Small intestine (tissue), 7 donors: Measurements from ENCODE around the gene ELK3. TPM values are rescaled to one million over a fixed set of nuclear protein-coding genes. Genes with fewer than 3 reads are reported as not detected.
A peak's percentile ranks its signal among the peaks of the same experiment; 100 is the strongest.

Experiments
- DNase-seq, 2 donors: peaks; one replicate each; pipeline versions ENCODE4 v3.0.0 to v3.0.0-alpha.2; 2013
- FAIRE-seq: peaks from 2 replicates; lab custom pipeline; 2012; peaks lifted over from hg19 to GRCh38; lab: Jason Lieb, UNC
- H3K27ac ChIP-seq, 3 donors: one replicate each; pipeline ENCODE4 v1.5.1; 2013; ENCODE audit warnings: low read length in 2 of 3, mild to moderate bottlenecking in 2 of 3, control low read depth in 1 of 3, inconsistent platforms in 1 of 3, low read depth in 1 of 3, moderate library complexity in 1 of 3
- H3K27me3 ChIP-seq, 3 donors: one replicate each; pipeline ENCODE4 v1.6.1; 2013; ENCODE audit warnings: low read length in 3 of 3, inconsistent platforms in 1 of 3; ENCODE audit not compliant: control insufficient read depth in 3 of 3, insufficient read depth in 3 of 3
- H3K36me3 ChIP-seq, 3 donors: one replicate each; pipeline ENCODE4 v1.6.1; 2013; ENCODE audit warnings: low read length in 3 of 3, inconsistent platforms in 1 of 3, low read depth in 1 of 3, mild to moderate bottlenecking in 1 of 3, moderate library complexity in 1 of 3; ENCODE audit not compliant: control insufficient read depth in 3 of 3, insufficient read depth in 2 of 3
- H3K4me1 ChIP-seq, 3 donors: one replicate each; pipeline ENCODE4 v1.6.1; 2013; ENCODE audit warnings: low read length in 2 of 3, inconsistent platforms in 1 of 3, low read depth in 1 of 3, mild to moderate bottlenecking in 1 of 3, moderate library complexity in 1 of 3; ENCODE audit not compliant: control insufficient read depth in 3 of 3, insufficient read depth in 2 of 3
- H3K4me3 ChIP-seq, 3 donors: one replicate each; pipeline ENCODE4 v1.5.1; 2013; ENCODE audit warnings: low read length in 3 of 3, control low read depth in 1 of 3, inconsistent platforms in 1 of 3, low read depth in 1 of 3, mild to moderate bottlenecking in 1 of 3, moderate library complexity in 1 of 3
- H3K9me3 ChIP-seq, 2 donors: one replicate each; pipeline ENCODE4 v1.6.1; 2013; ENCODE audit warnings: low read depth in 1 of 2, low read length in 1 of 2; ENCODE audit not compliant: control insufficient read depth in 2 of 2, insufficient read depth in 1 of 2
- WGBS, 3 donors: extraction: QIAGEN DNeasy Blood & Tissue Kit; methylation state at CpG; one replicate each; pipeline ENCODE4 v1.1.7; 2013; 5-methylcytosine and 5-hydroxymethylcytosine counted together
- polyA plus RNA-seq, 4 donors: library from polyadenylated mRNA; stranded (reverse) in 3 of 4; unstranded in 1 of 4; fragments of 200-250 nt in 3 of 4; fragments of 120-200 nt in 1 of 4; gene quantifications; one replicate each; pipeline versions ENCODE4 v1.2.1 to v1.2.3, GENCODE V29; 2013
- donor health status: healthy with polysubstance abuse.
- donor health status: control.
- donor health status: control.
- donor health status: Bipolar disorder and iron deficiency.
- donor health status: healthy.

ELK3 gene
- polyA plus RNA-seq, 4 donors, result 0.67 to 15.9 (median 10.8) TPM

DNA sequence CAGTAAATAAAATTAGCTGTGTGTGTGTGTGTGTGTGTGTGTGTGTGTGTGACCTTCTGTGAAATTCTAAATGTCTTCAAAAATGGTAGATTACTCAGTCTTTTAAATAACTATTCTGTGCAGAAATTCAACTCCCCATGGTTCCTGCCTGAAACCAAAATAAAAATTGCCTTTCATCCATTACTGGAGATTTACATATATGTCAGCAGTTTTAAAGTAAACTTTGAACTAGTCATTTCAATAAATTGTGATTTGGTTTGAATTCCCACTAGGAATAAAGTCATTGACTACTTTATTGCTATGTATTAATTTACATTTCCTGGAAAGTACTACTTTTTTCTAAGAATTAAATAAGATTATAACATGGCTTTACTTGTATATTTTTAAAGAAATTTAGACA lies 5.3 kb downstream of the ELK3 start:
- Histone ChIP-seq H3K36me3 (no peaks in the 10 kb centered on the region), H3K27ac (peak overlapping the region in 1 of 3 donors; percentile 62), H3K4me1 (peaks cover 0 to 4% (median 0%) of the 10 kb centered on the region in 3 donors), H3K27me3 (no peaks in the 10 kb centered on the region), H3K4me3 (no peak overlapping the region), H3K9me3 (no peaks in the 10 kb centered on the region)
- FAIRE-seq, result no peak
- no peak for DNase-seq

DNA sequence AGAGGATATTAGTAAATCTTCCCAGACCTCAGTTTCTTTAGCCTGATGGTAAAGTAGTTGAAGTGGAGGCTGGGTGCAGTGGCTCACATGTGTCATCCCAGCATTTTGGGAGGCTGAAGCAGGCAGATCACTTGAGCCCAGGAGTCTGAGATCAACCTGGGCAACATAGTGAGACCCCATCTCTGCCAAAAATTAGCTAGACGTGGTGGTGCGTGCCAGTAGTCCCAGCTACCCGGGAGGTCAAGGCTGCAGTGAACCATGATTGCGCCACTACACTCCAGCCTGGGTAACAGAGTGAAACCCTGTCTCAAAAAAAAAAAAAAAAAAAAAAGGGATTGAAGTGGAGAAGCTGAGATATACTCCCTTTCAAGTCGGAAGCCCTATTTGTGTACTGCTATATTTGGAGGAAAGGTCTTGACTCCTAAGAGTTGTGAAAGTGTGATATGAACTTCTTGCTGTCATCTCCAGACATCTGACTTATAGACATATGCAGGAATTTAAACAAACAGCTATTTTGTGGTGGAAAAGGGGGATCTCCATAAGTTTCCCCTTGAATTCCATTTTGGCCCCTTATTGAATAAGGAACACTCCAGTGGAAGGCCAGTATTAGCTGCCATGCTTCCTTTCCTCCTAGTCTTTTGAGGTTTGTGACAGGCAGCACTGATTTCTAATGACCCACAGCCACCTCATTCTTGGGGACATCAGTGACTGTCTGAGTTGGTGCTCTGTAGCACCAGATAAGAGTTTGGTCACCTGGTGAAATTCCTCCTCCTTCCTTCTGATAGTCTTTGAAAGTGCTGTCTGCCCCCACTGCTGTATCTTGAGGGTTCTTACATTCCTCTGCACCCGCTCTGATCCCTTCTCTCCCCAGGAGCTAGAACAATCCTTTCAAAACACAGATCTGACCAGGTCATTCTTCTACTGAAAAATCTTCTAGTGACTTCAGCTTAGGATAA lies 7.4 kb downstream of the ELK3 start:
- Histone ChIP-seq H3K36me3 (no peaks in the 10 kb centered on the region), H3K4me3 (no peak overlapping the region), H3K27ac (no peak overlapping the region), H3K27me3 (no peaks in the 10 kb centered on the region), H3K4me1 (peaks cover 0 to 4% (median 0%) of the 10 kb centered on the region in 3 donors), H3K9me3 (no peaks in the 10 kb centered on the region)
- DNase-seq (no peak), FAIRE-seq (no peak)
- WGBS, 3 donors, result 91 to 96% (median 94%) methylated on average over 6 of the region's 6 CpGs

DNA sequence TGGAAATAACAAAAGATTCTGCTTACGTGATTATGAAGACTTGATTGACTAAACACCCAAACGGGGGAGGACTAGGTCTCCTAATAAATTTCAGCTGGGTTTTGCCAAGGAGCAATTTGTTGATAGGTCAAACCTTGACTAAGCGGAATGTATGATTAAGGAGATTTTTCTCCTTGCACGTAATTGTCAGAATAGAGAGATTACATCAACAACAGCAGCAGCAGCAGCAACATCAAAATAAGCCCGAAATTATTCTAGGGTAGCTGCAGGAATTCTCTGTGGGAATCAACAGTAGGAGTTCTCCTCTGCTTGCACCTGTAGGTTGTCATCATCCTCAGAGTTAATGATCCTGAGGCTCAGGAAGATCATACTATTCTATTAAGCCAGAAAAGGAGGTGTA lies 10.2 kb downstream of the ELK3 start:
- WGBS, 3 donors, result 86 to 92% (median 88%) methylated on average over 5 of the region's 5 CpGs
- Histone ChIP-seq H3K4me1 (peaks cover 0 to 4% (median 0%) of the 10 kb centered on the region in 3 donors), H3K27me3 (no peaks in the 10 kb centered on the region), H3K27ac (no peak overlapping the region), H3K36me3 (no peaks in the 10 kb centered on the region), H3K4me3 (no peak overlapping the region), H3K9me3 (no peaks in the 10 kb centered on the region)
- FAIRE-seq (no peak), DNase-seq (no peak)

GRCh38 chr12:96205908-96206307 lies 11.7 kb downstream of the ELK3 start:
- no peaks in the 10 kb centered on the region for H3K9me3 ChIP-seq
- no peak overlapping the region for H3K27ac ChIP-seq
- FAIRE-seq, result no peak
- DNase-seq, result no peak
- peaks cover 0 to 4% (median 0%) of the 10 kb centered on the region in 3 donors for H3K4me1 ChIP-seq
- H3K36me3 ChIP-seq, result no peaks in the 10 kb centered on the region
- 65 to 69% (median 66%) methylated on average over 3 of the region's 3 CpGs for WGBS, 3 donors
- no peaks in the 10 kb centered on the region for H3K27me3 ChIP-seq
- H3K4me3 ChIP-seq, result no peak overlapping the region

GRCh38 chr12:96206936-96207662 lies 12.9 kb downstream of the ELK3 start:
- WGBS, 3 donors, result 65 to 76% (median 75%) methylated on average over 4 of the region's 4 CpGs
- no peaks in the 10 kb centered on the region for H3K9me3 ChIP-seq
- peaks cover 0 to 5% (median 0%) of the 10 kb centered on the region in 3 donors for H3K4me1 ChIP-seq
- no peaks in the 10 kb centered on the region for H3K36me3 ChIP-seq
- no peak for DNase-seq
- H3K27me3 ChIP-seq, result no peaks in the 10 kb centered on the region
- no peak overlapping the region for H3K27ac ChIP-seq
- no peak overlapping the region for H3K4me3 ChIP-seq
- FAIRE-seq, result no peak

- no peaks in the 10 kb centered on the region for H3K27me3 ChIP-seq
- FAIRE-seq (no peak), DNase-seq (no peak)
- H3K9me3 ChIP-seq, result no peaks in the 10 kb centered on the region
- 58 to 77% (median 70%) methylated on average over 2 of the region's 2 CpGs for WGBS, 3 donors
- H3K27ac ChIP-seq, result peak overlapping the region in 1 of 3 donors; percentile 45
- H3K4me3 ChIP-seq, result no peak overlapping the region
- H3K4me1 ChIP-seq, result peaks cover 0 to 10% (median 0%) of the 10 kb centered on the region in 3 donors
- no peaks in the 10 kb centered on the region for H3K36me3 ChIP-seq
Observed at GRCh38 chr12:96208346-96208745, 14.2 kb downstream of the ELK3 start.

DNA sequence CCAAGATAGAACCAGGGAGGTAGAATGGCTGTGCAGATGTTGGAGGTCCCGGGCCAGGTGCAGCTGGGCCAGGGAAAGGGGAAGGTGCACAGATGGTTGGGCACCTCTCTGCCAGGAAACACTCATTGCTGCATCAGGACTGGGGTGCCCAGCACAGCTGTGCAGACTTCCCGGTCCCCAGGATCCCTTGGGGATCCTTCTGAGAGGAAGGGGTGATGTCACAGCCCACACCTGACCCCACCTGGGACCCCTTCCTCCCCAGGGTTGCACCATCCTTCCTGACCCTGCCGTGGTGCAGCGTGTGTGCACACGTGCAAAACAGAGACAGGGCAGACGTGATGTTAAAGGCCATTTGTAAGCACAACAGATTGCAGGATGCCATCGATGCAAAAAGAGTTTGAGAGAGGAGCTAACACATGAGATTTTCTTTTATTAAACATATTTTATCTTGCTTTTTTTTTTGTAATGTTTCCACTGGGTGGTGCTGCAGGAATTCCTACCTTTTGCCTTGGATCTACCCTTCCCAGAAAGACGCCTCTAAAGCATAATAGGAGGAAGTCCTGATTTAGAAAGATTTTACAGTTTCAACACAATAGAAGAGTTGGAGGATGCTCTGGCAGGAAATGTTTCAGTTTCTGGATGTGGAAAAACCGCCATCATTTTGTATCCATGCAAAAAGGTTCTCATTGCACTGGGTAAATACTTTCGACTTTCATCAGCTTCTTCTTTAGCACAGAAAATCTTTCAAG lies 14.8 kb downstream of the ELK3 start:
- Histone ChIP-seq H3K4me3 (no peak overlapping the region), H3K4me1 (peaks cover 0 to 10% (median 0%) of the 10 kb centered on the region in 3 donors), H3K27ac (peak overlapping the region in 1 of 3 donors; percentile 45), H3K9me3 (no peaks in the 10 kb centered on the region), H3K27me3 (no peaks in the 10 kb centered on the region), H3K36me3 (no peaks in the 10 kb centered on the region)
- FAIRE-seq (no peak), DNase-seq (no peak)
- 59 to 82% (median 71%) methylated on average over 10 of the region's 10 CpGs for WGBS, 3 donors
